Measurements from ENCODE around the gene BUD23.

DNA sequence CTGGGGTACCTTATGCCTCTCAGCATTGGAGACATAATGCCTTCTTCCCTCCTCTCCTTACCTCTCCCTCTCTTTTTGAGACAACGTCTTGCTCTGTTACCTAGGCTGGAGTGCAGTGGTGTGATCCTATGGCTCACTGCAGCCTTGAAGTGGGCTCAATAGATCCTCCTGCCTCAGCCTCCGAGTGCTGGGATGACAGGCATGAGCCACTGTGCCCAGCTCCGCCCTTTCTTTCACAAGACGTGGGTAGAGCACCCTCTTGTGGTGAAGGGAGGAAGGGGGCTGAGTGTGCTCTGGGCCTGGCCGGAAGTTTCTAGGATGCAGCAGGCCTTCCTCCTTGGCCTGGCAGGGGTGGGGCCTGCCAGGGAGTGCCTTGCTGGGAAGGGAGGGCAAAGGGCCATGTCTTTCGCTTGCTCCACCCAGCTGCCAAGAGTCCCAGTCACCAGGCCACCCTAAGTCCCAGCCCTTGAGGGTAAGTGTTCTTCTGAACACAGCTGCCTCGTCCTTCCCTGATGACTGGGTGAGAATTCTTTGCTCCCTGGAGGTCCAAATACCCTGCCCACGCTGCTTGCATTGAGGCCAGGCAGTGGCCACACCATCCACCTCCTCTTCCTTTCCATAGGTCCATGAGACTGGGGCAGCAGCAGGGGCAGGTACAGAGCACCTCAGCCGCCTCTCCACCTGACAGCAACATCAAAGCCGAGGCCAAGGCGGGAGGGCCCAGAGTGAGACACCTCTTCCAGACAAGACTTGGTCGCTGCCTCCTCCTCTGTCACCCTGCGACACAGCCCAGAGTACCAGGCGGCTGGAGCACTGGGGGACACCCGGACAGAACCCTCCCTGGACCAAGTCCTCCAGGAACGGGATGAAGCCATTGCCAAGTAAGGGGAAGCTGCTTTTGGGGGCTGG, 51.5 kb downstream of the BUD23 start:
- TF ChIP-seq, protein P1, sequence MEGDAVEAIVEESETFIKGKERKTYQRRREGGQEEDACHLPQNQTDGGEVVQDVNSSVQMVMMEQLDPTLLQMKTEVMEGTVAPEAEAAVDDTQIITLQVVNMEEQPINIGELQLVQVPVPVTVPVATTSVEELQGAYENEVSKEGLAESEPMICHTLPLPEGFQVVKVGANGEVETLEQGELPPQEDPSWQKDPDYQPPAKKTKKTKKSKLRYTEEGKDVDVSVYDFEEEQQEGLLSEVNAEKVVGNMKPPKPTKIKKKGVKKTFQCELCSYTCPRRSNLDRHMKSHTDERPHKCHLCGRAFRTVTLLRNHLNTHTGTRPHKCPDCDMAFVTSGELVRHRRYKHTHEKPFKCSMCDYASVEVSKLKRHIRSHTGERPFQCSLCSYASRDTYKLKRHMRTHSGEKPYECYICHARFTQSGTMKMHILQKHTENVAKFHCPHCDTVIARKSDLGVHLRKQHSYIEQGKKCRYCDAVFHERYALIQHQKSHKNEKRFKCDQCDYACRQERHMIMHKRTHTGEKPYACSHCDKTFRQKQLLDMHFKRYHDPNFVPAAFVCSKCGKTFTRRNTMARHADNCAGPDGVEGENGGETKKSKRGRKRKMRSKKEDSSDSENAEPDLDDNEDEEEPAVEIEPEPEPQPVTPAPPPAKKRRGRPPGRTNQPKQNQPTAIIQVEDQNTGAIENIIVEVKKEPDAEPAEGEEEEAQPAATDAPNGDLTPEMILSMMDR (IDR thresholded peaks at IDR 0.05) = peak in 3 of 4 experiments; percentile 65 to 77 (median 70)
- TF ChIP-seq POLR2A (IDR thresholded peaks at IDR 0.05) = no peak

Data from gastroesophageal sphincter (tissue), 3 donors.